HG02571 (cell line): Measurements from ENCODE around the gene TMEM123.

ENCODE experiments used
- ATAC-seq: cut with Tn5 transposase; IDR thresholded peaks from one replicate; pipeline ENCODE4 v1.9.1; 2021; ENCODE audit warnings: mild to moderate bottlenecking, moderate library complexity; ENCODE audit not compliant: unreplicated experiment

The TMEM123 gene

DNA sequence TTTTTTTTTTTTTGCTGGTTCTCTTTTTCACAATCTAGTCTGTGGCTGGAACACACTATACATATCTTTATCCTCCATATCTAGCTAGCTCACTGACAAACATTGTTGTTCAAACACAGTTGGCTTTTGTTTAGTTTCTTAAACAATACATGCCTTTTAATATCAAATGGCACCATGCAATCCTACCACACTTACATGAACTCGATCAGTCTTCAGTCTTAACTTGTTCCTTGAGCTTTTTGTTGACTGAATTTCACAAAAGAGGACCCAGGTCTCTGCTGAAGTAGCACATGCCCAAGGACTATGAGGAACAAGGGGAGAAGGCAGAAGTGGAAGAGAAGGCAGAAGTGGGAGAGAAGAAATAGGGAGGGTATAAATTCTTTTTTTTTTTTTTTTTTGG lies 25.5 kb downstream of the TMEM123 start:
- no peak for ATAC-seq

DNA sequence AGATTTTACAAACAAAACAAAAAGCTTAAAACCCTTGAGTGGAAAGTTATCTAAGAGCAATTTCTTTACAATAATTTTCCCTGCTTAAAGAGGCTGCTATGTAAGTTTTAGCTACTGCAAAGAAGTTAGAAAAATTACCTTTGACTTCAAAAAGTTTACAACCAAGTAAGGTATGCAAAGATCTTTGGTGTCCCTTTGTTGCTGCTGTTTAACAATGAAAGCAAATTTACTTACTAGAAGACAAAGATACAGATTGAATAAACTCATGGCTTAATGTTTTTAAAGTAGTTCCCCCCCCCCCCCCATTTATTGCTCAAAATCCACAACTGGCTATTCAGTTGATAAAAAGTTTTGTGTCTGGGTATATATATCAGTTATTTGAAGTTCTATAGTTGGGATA lies 26.0 kb downstream of the TMEM123 start:
- ATAC-seq = no peak

- ATAC-seq = no peak
Observed at GRCh38 chr11:102426000-102426399, 26.6 kb downstream of the TMEM123 start.

- ATAC-seq = no peak
Observed at GRCh38 chr11:102423936-102424335, 28.6 kb downstream of the TMEM123 start.

GRCh38 chr11:102422817-102423712 lies 29.5 kb downstream of the TMEM123 start:
- ATAC-seq = no peak

- no peak for ATAC-seq
Observed at GRCh38 chr11:102421261-102421660, 31.3 kb downstream of the TMEM123 start.

DNA sequence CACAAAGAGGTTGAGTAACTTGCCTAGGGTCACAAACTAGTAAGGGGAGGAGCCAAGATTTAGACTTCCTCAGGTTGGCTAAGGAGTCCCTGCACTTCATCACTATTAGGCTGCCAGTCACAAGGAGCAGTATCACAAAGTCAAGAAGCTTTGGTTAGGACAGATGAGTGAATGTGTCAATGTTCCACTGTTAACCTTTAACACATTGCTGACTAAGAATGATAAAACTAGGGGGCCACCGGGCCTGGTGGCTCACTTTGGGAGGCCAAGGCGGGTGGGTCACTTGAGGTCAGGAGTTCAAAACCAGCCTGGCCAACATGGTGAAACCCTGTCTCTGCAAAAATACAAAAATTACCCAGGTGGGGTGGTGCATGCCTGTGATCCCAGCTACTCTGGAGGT lies 32.0 kb downstream of the TMEM123 start:
- ATAC-seq = no peak

DNA sequence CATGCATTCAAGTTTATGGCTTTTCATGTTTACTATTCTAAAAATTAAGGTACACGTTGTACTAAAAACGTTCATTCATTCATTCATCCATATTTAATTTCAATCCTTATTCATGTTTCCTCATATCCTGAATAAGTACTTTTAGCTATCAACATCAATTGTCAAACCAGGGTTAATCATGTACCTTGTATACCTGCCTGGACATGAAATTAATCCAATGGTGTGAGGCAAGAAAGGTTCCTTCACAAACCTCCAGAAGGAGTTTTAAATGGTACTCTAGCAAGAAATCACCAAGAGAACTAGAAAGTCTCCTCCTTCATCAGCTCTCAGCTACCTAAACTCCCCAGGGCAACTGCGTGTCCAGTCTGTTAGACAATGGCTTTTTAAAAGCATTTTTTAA lies 33.4 kb downstream of the TMEM123 start:
- ATAC-seq = no peak

- ATAC-seq = no peak
Observed at GRCh38 chr11:102416976-102417375, 35.6 kb downstream of the TMEM123 start.

DNA sequence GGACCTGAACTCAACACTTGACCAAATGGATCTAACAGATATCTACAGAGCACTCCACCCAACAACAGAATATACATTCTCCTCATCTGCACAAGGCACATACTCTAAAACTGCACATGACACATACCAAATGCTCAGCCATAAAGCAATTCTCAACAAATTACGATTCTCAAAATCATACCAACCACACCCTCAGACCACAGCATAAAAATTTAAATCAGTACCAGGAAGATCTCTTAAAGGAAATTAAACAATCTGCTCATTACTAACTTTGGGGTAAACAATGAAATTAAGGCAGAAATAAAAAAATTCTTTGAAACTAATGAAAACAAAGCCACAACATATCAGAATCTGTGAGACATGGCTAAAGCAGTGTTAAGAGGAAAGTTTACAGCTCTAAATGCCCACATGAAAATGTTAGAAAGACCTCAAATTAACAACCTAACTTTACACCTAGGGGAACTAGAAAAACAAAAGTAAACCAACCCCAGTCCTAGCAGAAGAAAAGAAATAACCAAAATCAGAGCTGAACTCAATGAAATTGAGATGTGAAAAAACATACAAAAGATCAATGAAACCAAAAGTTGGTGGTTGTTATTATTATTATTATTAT lies 37.2 kb downstream of the TMEM123 start:
- no peak for ATAC-seq

GRCh38 chr11:102414559-102414958 lies 38.0 kb downstream of the TMEM123 start:
- no peak for ATAC-seq

DNA sequence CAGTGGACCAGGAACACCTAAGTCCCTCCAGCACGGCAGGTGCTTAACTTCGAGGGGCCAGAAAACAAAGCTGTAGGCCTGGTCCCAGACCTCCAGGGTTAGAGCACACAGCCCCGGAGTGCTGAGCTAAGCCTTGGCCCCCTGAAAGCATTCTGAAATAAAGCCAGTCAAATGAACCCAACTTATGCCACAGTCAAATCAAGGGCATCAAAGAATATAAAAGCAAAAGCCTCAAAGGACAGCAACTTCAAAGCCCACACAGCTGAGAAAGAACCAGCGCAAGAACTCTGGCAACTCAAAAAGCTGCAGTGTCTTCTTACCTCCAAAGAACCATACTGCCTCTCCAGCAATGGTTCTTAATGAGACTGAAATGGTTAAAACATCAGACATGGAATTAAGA lies 39.1 kb downstream of the TMEM123 start:
- ATAC-seq = no peak

- ATAC-seq = no peak
Observed at GRCh38 chr11:102411142-102411541, 41.4 kb downstream of the TMEM123 start.

DNA sequence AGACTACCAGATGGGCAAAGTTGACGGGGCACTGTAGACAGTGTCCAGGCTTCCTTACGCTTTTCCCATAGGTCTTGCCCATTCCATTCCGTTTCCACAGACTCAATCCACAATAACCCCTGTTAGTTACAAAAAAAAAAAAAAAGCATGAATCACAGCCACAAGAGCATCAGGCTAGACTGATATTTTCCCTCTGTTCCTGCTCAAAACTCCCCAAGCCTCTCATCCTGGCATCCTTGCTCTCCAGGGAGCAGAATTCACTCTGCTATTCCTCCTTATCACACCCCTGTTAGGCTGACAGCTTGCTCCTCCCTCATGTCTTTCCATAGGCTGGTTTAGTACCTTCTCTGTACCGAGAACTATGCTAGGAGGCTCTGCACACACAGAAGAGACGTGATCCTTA lies 42.2 kb downstream of the TMEM123 start:
- no peak for ATAC-seq

DNA sequence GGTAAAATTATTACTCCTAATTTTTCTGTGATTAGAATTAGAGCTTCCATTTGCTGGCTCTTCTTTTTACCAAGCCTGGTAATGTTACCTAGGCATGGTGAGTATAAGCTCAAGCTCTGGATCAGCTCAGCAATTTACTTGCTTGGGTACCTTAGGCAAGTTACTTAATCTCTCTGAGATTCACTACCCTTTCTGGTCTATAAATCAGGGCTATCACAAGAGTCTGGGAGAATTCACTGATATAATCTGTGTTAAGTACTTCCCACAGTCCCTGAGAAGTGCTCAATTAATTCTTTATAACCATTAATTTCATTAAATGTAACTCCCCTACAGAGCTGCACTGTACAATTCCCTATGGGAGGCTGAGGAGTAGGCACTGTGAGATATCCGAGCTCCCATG lies 44.2 kb downstream of the TMEM123 start:
- no peak for ATAC-seq

DNA sequence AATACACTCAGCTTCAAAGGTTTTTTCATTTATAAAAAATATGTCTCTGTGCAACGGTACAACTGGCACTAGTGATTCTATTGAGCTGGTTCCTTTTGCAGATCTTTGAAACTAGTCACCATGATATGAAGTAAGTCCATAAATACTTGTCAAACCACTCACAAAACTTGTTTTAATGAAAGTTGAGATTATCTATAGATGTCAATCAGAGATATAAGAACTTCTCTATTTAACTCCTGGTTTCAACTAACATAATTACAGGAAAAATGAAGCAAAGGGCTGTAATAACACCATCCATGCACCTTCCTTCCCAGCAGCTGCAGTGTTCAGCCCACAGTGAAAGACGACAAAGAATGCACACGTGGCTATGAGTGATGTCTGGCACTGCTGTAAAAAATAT lies 44.7 kb downstream of the TMEM123 start:
- no peak for ATAC-seq

GRCh38 chr11:102406099-102406498 lies 46.5 kb downstream of the TMEM123 start:
- no peak for ATAC-seq

GRCh38 chr11:102405501-102405900 lies 47.1 kb downstream of the TMEM123 start:
- ATAC-seq = no peak

- no peak for ATAC-seq
Observed at GRCh38 chr11:102402548-102402947, 50.0 kb downstream of the TMEM123 start.

DNA sequence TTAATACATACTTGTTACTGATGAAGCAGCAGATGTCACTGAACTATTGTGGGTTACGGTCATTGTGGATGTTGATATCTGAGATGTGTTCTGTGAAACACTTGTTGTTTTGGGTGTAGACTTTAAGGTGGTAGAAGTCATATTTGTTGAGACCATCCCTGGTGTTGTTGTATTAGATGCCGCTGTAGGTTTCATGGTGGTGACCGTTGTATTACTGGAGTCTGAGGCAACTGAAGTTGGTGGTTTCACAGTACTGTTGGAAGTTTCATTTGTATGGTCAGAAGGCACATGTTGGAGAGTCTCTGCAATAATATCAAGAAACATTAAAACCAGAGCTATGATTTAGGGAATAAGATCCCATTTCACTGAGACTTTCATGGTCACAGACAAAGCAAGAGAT lies 50.7 kb downstream of the TMEM123 start:
- ATAC-seq = no peak

DNA sequence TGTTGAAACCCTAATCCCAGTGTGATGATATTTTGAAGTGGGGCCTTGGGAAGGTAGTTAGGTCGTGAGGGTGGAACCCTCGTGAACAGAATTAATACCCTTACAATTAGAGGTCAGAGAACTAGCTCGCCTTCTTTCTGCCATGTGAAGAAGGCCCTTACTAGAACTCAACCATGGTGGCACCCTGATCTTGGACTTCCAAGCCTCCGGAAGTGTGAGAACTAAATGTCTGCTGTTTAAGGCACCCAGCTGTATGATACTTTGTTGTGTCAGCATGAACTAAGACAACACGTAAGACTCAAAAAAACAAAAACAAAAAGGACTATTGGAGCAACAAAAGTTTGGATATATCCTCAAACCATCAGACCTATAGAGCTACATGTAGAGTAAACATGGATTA lies 52.0 kb downstream of the TMEM123 start:
- no peak for ATAC-seq

DNA sequence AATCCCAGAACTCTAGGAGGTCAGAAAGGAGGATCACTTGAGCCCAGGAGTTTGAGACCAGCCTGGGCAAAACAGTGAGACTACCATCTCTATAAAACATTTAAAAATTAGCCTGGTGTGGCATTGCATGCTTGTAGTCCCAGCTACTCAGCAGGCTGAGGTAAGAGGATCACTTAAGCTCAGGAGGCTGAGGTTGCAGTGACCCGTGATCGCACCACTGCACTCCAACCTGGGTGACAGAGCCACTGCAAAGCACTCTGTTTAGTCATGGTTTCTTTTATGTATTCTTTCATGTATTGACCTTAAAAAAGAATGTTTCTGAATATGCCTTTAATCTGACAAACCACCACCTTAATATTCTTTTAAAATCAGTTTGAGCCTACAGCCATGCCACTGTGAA lies 53.4 kb downstream of the TMEM123 start:
- no peak for ATAC-seq
